K562 (cell line): Measurements from ENCODE around the gene GPD1L. TPM values are rescaled to one million over a fixed set of nuclear protein-coding genes. Genes with fewer than 3 reads are reported as not detected.

Experiments
- ATAC-seq: fragments of 200-7000 bp; cut with Tn5 transposase; 3 replicates; pipeline ENCODE4 v1.9.1; 2020; ENCODE audit warnings: moderate library complexity
- BruUV-seq: library from RNA; stranded (reverse); fragments of 400-500 nt; replicated peaks from 2 replicates; lab custom pipeline; 2021; lab: Mats Ljungman, UMichigan
- CTCF ChIA-PET: fragments of 300-600 bp; formaldehyde crosslinking; extraction: SDS; loops from one replicate; lab custom pipeline; 2021; ENCODE audit warnings: low intra/inter-chr PET ratio; lab: Yijun Ruan, JAX
- POLR2A ChIA-PET: fragments of 300-600, 350-650 bp; sonication (Branson Sonifier 250); formaldehyde crosslinking; extraction: SDS; loops from one replicate; lab custom pipeline; 2021; ENCODE audit warnings: antibody characterized with exemption, inconsistent platforms; lab: Yijun Ruan, JAX
- DNase-seq, 4 experiments: peaks; one replicate each; pipeline versions ENCODE4 v3.0.0 to v3.0.0-alpha.2; 2011 to 2018; ENCODE audit warnings: low spot score in 3 of 4, mixed read lengths in 3 of 4; ENCODE audit errors: extremely low read depth in 1 of 4
- FAIRE-seq: peaks from 2 replicates; lab custom pipeline; 2011; peaks lifted over from hg19 to GRCh38; lab: Jason Lieb, UNC
- H2AFZ ChIP-seq: 2 replicates; pipeline ENCODE4 v1.6.0; 2011; ENCODE audit warnings: low read depth, low read length, control low read depth, inconsistent platforms
- H3K27ac ChIP-seq: fragments of 200-600 bp; 3 replicates; pipeline ENCODE4 v1.8.0; 2011; ENCODE audit warnings: low read depth, mild to moderate bottlenecking, control low read depth, inconsistent platforms, low read length, moderate library complexity, mixed read lengths; ENCODE audit errors: extremely low read depth
- H3K27me3 ChIP-seq, 2 experiments: fragments of 300-600 bp in 1 of 2; 2 replicates in 1 of 2; 3 replicates in 1 of 2; pipeline versions ENCODE4 v1.6.0 to v1.8.0; 2011; ENCODE audit warnings: inconsistent platforms in 2 of 2, low read length in 2 of 2, mild to moderate bottlenecking in 1 of 2, mixed read lengths in 1 of 2, moderate library complexity in 1 of 2; ENCODE audit not compliant: control insufficient read depth in 2 of 2, insufficient read depth in 2 of 2
- H3K36me3 ChIP-seq: fragments of 300-600 bp; 3 replicates; pipeline ENCODE4 v1.8.0; 2011; ENCODE audit warnings: mild to moderate bottlenecking, low read length, inconsistent platforms; ENCODE audit not compliant: control insufficient read depth, insufficient read depth
- H3K4me1 ChIP-seq, 2 experiments: fragments of 200-600 bp in 1 of 2; replicated peaks in 1 of 2; 2 replicates in 1 of 2; 3 replicates in 1 of 2; pipeline versions ENCODE4 v1.5.1 to v1.8.0; 2011; ENCODE audit warnings: inconsistent platforms in 2 of 2, low read length in 2 of 2, mild to moderate bottlenecking in 1 of 2, mixed read lengths in 1 of 2, moderate library complexity in 1 of 2; ENCODE audit not compliant: control insufficient read depth in 2 of 2, insufficient read depth in 2 of 2
- H3K4me2 ChIP-seq: 2 replicates; pipeline ENCODE4 v1.6.1; 2011; ENCODE audit warnings: low read length, control low read depth, inconsistent platforms, mixed read lengths; ENCODE audit not compliant: insufficient read depth
- H3K4me3 ChIP-seq: fragments of 200-600 bp; sonication (generic), shearing (Covaris generic); 2 replicates; pipeline ENCODE4 v1.5.1; 2016; ENCODE audit warnings: control low read depth, inconsistent platforms
- H3K79me2 ChIP-seq: fragments of 200-600 bp; 3 replicates; pipeline ENCODE4 v1.8.0; 2011; ENCODE audit warnings: low read length, inconsistent platforms; ENCODE audit not compliant: control insufficient read depth, insufficient read depth
- H3K9ac ChIP-seq, 2 experiments: 2 replicates each; pipeline versions ENCODE4 v1.6.0 to v1.6.1; 2011; ENCODE audit warnings: low read depth in 2 of 2, low read length in 2 of 2, control low read depth in 1 of 2, inconsistent platforms in 1 of 2, mild to moderate bottlenecking in 1 of 2, mixed read lengths in 1 of 2; ENCODE audit not compliant: insufficient read depth in 1 of 2
- H3K9me1 ChIP-seq: one replicate; pipeline ENCODE4 v1.6.0; 2011; ENCODE audit warnings: inconsistent platforms, mild to moderate bottlenecking, low read length, moderate library complexity; ENCODE audit not compliant: control insufficient read depth, insufficient read depth
- H3K9me3 ChIP-seq: replicated peaks from 2 replicates; pipeline ENCODE4 v1.5.1; 2011; ENCODE audit warnings: low read depth, low read length, inconsistent platforms; ENCODE audit not compliant: control insufficient read depth, insufficient read depth
- H4K20me1 ChIP-seq: replicated peaks from 2 replicates; pipeline ENCODE4 v1.6.1; 2011; ENCODE audit warnings: low read length, inconsistent platforms, mixed read lengths; ENCODE audit not compliant: control insufficient read depth, insufficient read depth
- DMBX1 ChIP-seq: fragments of 250-450 bp; sonication (Bioruptor Pico); IDR thresholded peaks from 2 replicates; pipeline ENCODE4 v1.8.0; 2022; ENCODE audit warnings: inconsistent platforms, mild to moderate bottlenecking, moderate library complexity, borderline replicate concordance
- NRF1 ChIP-seq, 2 experiments: fragments of 450-650 bp; IDR thresholded peaks in 1 of 2; conservative IDR thresholded peaks in 1 of 2; 2 replicates each; pipeline ENCODE4 v1.6.1; 2014; ENCODE audit warnings: mild to moderate bottlenecking in 2 of 2
- PHB2 ChIP-seq: fragments of 450-650 bp; IDR thresholded peaks from 2 replicates; pipeline ENCODE4 v1.6.1; 2017; ENCODE audit warnings: low read depth
- WGBS: fragments of 100-300 bp; shearing (Covaris generic); methylation state at CpG from one replicate; pipeline ENCODE4 v1.1.6; 2016; ENCODE audit warnings: low coverage, mixed read lengths; ENCODE audit not compliant: insufficient coverage; ENCODE audit errors: missing lambda C conversion rate; 5-methylcytosine and 5-hydroxymethylcytosine counted together
- in situ Hi-C: fragments of 300-500 bp; cut with MboI; formaldehyde crosslinking; loops from 4 replicates; pipeline ENCODE4 v1.15.0; 2018; ENCODE audit warnings: inconsistent platforms, mixed read lengths
- intact Hi-C: fragments of 100-400 bp; cut with micrococcal nuclease; formaldehyde crosslinking; loops from 2 replicates; pipeline ENCODE4 v1.14.2; 2022
- polyA plus RNA-seq, 8 experiments: library from polyadenylated mRNA; depleted of rRNA in 4 of 8; stranded (reverse) in 5 of 8; unstranded in 3 of 8; fragments of >200 nt; fragmentation: Nextera tagmentation in 2 of 8; fragmentation: Illumina TruSeq in 1 of 8; extraction: Ambion mirVana in 2 of 8; extraction: Trizol in 1 of 8; gene quantifications; 2 replicates each; pipeline versions ENCODE4 v1.2.1 to v1.2.3, GENCODE V29; 2011 to 2014; ENCODE audit warnings: inconsistent platforms in 1 of 8, missing spikeins in 1 of 8
- total RNA-seq, 7 experiments: library from RNA; depleted of rRNA in 6 of 7; stranded (reverse); fragments of >200 nt in 6 of 7; fragmentation: Illumina TruSeq in 2 of 7; extraction: Trizol in 2 of 7; gene quantifications; 2 replicates each; pipeline versions ENCODE4 v1.2.1 to v1.2.3, GENCODE V29; 2011 to 2021; ENCODE audit warnings: low replicate concordance in 1 of 7

The GPD1L gene
- total and polyA plus RNA-seq, 9 of the 15 experiments (the other 6 are each of a cell fraction or from before 2014, with no cell fraction given): 1.6 to 17.3 (median 12.3) TPM

DNA sequence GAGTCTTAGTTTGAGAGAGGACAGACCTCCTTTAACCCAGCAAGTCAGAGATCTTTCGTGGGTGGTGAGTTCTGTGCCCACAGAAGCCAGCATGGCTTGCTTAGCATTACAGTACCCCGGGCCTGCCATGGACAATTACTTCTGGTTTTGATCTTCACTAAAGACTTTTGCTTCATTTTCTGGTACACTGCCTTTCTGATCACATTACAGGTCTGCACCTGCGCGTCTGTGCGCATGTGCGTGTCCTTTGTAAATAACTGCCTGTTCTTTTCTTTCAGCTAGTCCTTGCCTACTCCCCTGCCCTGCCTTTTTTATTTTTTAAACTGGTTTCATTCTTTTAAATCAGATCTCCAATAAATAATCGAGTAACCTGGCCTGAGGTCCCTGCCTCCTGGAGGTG is 74.9 kb downstream of the GPD1L start:
- FAIRE-seq: no peak
- Histone ChIP-seq H3K9me1 (no peaks in the 10 kb centered on the region), H3K4me1 (no peaks in the 10 kb centered on the region; a peak in 1 of 5 replicates), H3K9ac (no peak overlapping the region), H3K36me3 (no peaks in the 10 kb centered on the region), H3K27ac (no peak overlapping the region), H4K20me1 (no peaks in the 10 kb centered on the region), H3K79me2 (no peaks in the 10 kb centered on the region), H3K9me3 (no peaks in the 10 kb centered on the region), H3K27me3 (peaks cover 12% of the 10 kb centered on the region in 2 experiments), H3K4me2 (no peak overlapping the region), H2AFZ (no peak overlapping the region), H3K4me3 (no peak overlapping the region)
- in situ Hi-C loops: no loop called here
- TF ChIP-seq NRF1 (conservative IDR thresholded peaks at IDR 0.05 in 1 of 2, IDR thresholded peaks at IDR 0.05 in 1 of 2) (peak; percentile 60 to 66), PHB2 (no peak)
- BruUV-seq: no TSS peak
- 14% methylated on average over 7 of the region's 7 CpGs for WGBS
- CTCF ChIA-PET: no interaction called here
- no peak for DNase-seq
- POLR2A ChIA-PET: no interaction called here
- ATAC-seq: no peak
- intact Hi-C loops: no loop called here

- 0% methylated on average over 6 of the region's 6 CpGs for WGBS
- H3K4me2 ChIP-seq: no peak overlapping the region
- TF ChIP-seq DMBX1 (no peak), NRF1 (conservative IDR thresholded peaks at IDR 0.05 in 1 of 2, IDR thresholded peaks at IDR 0.05 in 1 of 2) (0 out of 4 replicates have a peak, but pooled peaks of 1 of the 2 experiments have one; percentile 21)
- no TSS peak for BruUV-seq
- no peaks in the 10 kb centered on the region for H3K4me1 ChIP-seq
- ATAC-seq (no peak), FAIRE-seq (no peak), DNase-seq (no peak)
- POLR2A ChIA-PET: no interaction called here
- no peaks in the 10 kb centered on the region for H3K79me2 ChIP-seq
- H3K9me1 ChIP-seq: no peaks in the 10 kb centered on the region
- no peak overlapping the region for H2AFZ ChIP-seq
- no peak overlapping the region for H3K4me3 ChIP-seq
- no peaks in the 10 kb centered on the region for H4K20me1 ChIP-seq
- H3K9ac ChIP-seq: no peak overlapping the region
- CTCF ChIA-PET: no interaction called here
- H3K27ac ChIP-seq: no peak overlapping the region
- in situ Hi-C loops: no loop called here
- no peaks in the 10 kb centered on the region for H3K9me3 ChIP-seq
- intact Hi-C loops: no loop called here
- no peaks in the 10 kb centered on the region for H3K36me3 ChIP-seq
- peaks cover 12% of the 10 kb centered on the region in 2 experiments for H3K27me3 ChIP-seq
Measured at GRCh38 chr3:32181796-32182195, 75.4 kb downstream of the GPD1L start.
